GM10266 (cell line): Measurements from ENCODE around the gene PRLR.

ENCODE experiments used
- DNase-seq: peaks from one replicate; pipeline ENCODE4 v3.0.0; 2012; ENCODE audit errors: extremely low spot score
- TF ChIP-seq, protein P1 (sequence below): IDR thresholded peaks from 2 replicates; pipeline ENCODE4 v1.5.1; 2012; ENCODE audit warnings: mild to moderate bottlenecking, low read depth; ENCODE audit not compliant: control insufficient read depth, insufficient read depth; ENCODE audit errors: missing control alignments

Gene PRLR

DNA sequence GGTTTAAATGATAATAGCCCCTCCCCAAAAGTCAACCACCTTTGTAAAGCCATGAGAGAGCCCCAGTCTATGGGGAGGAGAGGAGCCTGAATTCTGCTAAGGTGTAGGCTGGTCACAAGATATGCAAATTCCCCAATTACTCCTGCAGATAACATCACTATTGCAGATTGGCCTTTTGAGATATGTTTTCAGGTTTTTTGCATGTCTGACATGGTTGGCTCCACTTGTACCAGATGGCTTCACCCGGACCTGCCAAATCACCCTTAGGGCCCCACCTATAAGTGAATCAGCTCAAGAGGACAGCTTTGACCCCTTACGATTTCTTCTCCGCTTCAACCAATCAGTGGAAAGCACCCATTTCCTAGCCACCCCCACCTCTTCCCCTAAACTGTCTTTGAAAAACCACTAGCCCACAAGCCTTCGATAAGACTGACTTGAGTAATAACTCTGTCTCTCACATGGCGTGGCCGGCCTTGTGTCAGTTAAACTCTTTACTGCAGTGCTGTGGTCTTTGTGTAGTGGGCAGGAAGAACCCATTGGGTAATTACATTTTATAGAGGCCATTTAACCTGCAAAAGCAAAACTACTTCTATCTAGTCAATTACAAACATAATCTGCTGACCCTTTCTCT, 69.7 kb downstream of the PRLR start:
- no peak for DNase-seq
- TF ChIP-seq, protein P1, sequence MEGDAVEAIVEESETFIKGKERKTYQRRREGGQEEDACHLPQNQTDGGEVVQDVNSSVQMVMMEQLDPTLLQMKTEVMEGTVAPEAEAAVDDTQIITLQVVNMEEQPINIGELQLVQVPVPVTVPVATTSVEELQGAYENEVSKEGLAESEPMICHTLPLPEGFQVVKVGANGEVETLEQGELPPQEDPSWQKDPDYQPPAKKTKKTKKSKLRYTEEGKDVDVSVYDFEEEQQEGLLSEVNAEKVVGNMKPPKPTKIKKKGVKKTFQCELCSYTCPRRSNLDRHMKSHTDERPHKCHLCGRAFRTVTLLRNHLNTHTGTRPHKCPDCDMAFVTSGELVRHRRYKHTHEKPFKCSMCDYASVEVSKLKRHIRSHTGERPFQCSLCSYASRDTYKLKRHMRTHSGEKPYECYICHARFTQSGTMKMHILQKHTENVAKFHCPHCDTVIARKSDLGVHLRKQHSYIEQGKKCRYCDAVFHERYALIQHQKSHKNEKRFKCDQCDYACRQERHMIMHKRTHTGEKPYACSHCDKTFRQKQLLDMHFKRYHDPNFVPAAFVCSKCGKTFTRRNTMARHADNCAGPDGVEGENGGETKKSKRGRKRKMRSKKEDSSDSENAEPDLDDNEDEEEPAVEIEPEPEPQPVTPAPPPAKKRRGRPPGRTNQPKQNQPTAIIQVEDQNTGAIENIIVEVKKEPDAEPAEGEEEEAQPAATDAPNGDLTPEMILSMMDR, result no peak

DNA sequence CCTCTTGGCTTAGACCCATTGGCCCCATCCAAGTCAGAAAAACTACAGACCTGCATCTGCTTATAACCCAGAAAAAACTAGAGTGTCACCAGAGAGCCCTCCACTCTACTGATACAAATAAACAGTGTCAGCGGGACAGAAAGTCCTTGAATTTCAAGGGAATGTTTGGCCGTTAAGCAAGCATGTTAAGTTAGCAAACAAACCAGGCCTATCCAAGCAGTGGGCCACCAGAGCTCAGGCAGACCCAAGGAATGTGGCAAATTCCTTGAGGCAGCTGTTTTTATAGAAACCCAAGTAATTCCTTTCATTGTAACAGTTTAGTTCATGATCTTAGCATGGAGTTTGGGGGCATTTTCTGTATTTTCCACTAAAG, 70.9 kb downstream of the PRLR start:
- DNase-seq, result no peak
- TF ChIP-seq, protein P1, result no peak

DNA sequence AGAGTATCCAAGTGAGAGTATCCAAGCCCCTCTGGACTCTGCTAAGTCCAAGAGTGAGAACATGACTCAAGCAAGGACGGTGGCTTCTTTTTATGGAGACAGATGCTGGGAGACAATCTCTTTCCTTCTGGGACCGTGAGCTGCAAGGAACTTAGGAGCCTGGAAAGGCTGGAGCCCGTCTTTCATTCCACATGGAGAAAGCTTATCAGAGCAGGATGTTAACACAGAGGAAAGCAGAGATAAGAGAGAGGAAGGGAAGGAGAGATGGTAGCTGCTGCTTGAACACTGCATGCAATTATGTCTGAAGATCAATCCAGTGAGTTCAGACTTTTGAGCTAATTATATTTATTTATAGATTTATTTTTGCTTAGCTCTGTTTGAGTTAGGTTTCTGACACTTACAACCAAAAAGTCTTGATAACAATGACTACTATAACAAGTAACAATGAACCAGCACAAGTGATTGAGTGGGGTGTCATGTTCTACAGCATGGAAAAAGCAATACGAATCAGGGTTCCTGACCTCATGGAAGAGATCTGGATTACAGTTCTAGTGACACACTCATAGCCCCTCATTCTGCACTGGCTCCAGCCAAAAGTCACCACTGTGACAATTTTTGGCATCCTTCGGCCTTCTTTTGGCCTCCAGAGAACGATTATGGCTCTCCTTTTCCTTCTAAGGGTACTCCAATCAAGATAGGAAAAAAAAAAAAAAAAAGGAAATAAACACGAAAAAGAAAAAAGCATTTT, 71.5 kb downstream of the PRLR start:
- TF ChIP-seq, protein P1, result no peak
- no peak for DNase-seq

DNA sequence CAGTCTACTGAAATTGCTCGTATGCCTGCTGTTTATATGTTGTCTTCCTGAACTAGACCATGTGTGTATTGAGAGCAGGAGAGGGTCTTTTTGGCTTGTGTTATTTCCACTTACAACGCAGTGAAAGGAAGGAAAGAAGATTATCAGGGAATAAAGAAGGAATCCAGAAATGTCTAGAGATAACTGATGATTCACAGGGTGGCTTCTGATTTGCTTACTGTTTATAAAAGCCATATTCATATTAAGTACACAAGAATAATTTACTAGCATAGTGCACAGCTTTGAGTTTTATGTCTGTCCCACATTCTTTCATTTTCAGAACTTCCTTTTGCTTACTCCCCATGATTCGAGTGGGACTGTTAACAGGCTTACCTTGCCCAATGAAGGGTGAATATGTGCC, 72.1 kb downstream of the PRLR start:
- DNase-seq, result no peak
- TF ChIP-seq, protein P1, result no peak

DNA sequence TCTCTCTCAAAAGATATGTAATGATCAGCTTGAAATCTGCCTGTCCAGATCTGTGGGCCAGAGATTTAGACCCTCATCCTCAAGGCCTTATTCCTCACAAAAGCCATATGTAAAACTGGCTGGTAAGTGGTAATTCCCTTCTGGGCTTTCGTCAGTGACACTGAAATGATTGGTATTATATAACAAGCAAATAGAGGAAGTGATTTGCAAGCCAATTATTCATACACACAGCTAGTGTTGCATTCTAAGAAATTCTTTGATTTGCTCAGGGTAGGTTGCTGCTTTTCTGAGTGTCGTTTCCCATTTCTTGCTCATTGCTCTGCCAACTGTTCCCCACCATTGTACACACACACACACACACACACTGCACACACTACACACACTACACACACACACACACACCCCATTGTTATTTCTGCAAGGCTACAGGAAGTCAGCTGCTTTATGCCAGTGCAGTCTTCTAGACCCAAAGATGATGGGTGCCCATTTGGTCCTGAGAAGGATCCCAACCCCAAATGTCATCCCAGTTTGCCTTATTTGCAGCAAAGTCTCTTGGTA, 76.8 kb downstream of the PRLR start:
- TF ChIP-seq, protein P1, result no peak
- no peak for DNase-seq

DNA sequence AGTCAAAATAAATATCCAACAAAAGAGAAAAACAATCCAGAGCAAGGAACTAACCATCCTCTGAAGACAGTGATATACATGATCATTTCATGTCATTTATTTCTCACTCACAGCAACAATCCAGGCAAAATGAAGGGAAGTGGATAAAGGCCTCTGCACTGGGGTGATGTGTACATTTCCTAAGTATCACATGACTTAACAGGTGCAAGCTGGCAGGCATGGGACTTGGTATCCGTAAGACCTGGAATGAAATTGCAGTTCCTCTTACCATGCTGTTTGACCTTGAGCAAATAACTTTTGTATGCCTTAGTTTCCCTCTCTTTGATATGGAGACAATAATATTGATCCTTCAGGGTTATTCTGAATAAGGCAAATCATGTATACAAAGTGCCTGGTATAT, 77.6 kb downstream of the PRLR start:
- no peak for DNase-seq
- TF ChIP-seq, protein P1, result no peak
